GM19193 (cell line): ENCODE results near the gene PSD2.

Source experiments
- POLR2A ChIP-seq: IDR thresholded peaks from 4 replicates; pipeline ENCODE4 v1.6.1; 2011; ENCODE audit not compliant: insufficient read depth, insufficient read length; ENCODE audit errors: extremely low read depth

The PSD2 gene

GRCh38 chr5:139795074-139796001, at the start of gene PSD2:
Gene PSD2, plus strand, starts transcription at chr5:139795808. Its CDS starts 13,633 bp downstream, at chr5:139809441.
- no peak for TF ChIP-seq POLR2A

GRCh38 chr5:139746691-139747582, 48.7 kb upstream of the PSD2 start:
- TF ChIP-seq POLR2A, result peak; percentile 46

- TF ChIP-seq POLR2A, result peak; percentile 5
Measured at GRCh38 chr5:139747583-139748504, 47.8 kb upstream of the PSD2 start.

- no peak for TF ChIP-seq POLR2A
Measured at GRCh38 chr5:139748505-139748826, 47.1 kb upstream of the PSD2 start.

- no peak for TF ChIP-seq POLR2A
Measured at GRCh38 chr5:139749242-139749641, 46.4 kb upstream of the PSD2 start.

- no peak for TF ChIP-seq POLR2A
Measured at GRCh38 chr5:139751236-139751635, 44.4 kb upstream of the PSD2 start.

- no peak for TF ChIP-seq POLR2A
Measured at GRCh38 chr5:139752506-139753473, 42.8 kb upstream of the PSD2 start.

DNA sequence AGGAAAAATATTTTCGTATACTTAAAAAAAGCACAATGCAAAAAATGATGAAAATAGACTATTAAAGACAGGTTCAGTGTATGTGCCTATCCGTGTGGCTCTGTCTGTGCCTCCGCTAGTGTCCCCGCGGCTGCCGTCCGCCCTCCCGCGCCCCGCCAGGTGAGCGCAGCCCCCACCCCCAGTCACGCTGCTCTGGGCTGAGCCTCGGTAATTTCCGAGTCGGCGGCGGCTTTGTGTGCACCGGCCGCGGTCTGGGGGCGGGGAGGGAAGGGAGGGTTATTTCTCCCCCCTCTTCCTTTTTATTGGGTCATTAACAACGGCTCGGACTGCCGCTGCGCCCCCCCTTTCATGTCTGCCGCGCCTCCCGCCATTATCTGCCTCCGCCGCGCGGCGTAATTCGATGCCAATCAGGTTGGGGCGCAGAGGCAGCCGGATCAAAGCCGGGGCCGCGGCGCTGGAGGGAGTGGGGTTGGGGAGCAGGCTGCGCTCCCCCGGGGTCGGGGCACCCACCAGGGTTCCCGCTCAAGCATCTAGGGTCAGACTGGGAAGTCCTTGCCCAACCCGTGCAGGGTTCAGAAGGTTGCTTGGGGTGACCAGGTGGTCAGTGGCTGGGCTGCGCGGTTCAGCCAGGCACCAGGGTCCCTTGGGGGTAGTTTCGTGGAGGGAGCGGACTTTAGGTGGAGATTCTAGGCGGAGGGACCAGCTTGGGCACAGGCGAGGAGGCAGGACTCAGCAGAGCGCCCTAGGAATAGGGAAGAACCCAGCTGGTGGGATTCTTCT, 39.5 kb upstream of the PSD2 start:
- no peak for TF ChIP-seq POLR2A

- no peak for TF ChIP-seq POLR2A
Measured at GRCh38 chr5:139756971-139757370, 38.6 kb upstream of the PSD2 start.

GRCh38 chr5:139757727-139758509, 37.7 kb upstream of the PSD2 start:
- TF ChIP-seq POLR2A, result no peak

- no peak for TF ChIP-seq POLR2A
Measured at GRCh38 chr5:139758510-139759075, 37.0 kb upstream of the PSD2 start.
